ENCODE measurements around the gene NRBP1. TPM values are rescaled to one million over a fixed set of nuclear protein-coding genes. Genes with fewer than 3 reads are reported as not detected.

Gene NRBP1
- total RNA-seq, 1 donor from 2014 or later = 136 TPM

GRCh38 chr2:27400348-27401135 lies 27.9 kb upstream of the NRBP1 start:
- Histone ChIP-seq H3K9me3 (ENCODE audit: low read depth) (no peaks in the 10 kb centered on the region), H3K27ac (peak overlapping the region; percentile 13), H3K27me3 (no peaks in the 10 kb centered on the region), H2AFZ (replicated peaks) (no peak overlapping the region), H3K4me2 (no peak overlapping the region), H3F3A (ENCODE audit: low read depth) (peaks cover 6% of the 10 kb centered on the region), H3K79me2 (ENCODE audit: low read depth) (peaks cover 100% of the 10 kb centered on the region), H3K36me3 (peaks cover 4% of the 10 kb centered on the region), H3K4me3 (no peak overlapping the region), H4K20me1 (ENCODE audit: low read depth) (peaks cover 62% of the 10 kb centered on the region), H3K9ac (no peak overlapping the region), H3K4me1 (no peaks in the 10 kb centered on the region)
- TF ChIP-seq CTCF (IDR thresholded peaks at IDR 0.05) = no peak
- TF ChIP-seq EZH2 (IDR thresholded peaks at IDR 0.05) = no peak
- TF ChIP-seq EZH2phosphoT487 (IDR thresholded peaks at IDR 0.05) = no peak
- no peak for DNase-seq (ENCODE audit: low spot score)
- H3K36me3 Mint-ChIP-seq = peaks cover 13% of the 10 kb centered on the region
- H3K9me3 Mint-ChIP-seq = no peaks in the 10 kb centered on the region
- peaks cover 14% of the 10 kb centered on the region for H3K4me1 Mint-ChIP-seq
- no peak overlapping the region for H3K27ac Mint-ChIP-seq
- no peak overlapping the region for H3K4me3 Mint-ChIP-seq
- H3K27me3 Mint-ChIP-seq (ENCODE audit: insufficient read depth, low read depth) = peaks cover 2% of the 10 kb centered on the region

GRCh38 chr2:27407798-27408491 lies 20.5 kb upstream of the NRBP1 start:
- peak; percentile 78 for DNase-seq (ENCODE audit: low spot score)
- H3K9ac ChIP-seq = peak overlapping the region; percentile 90
- no peaks in the 10 kb centered on the region for H3K9me3 ChIP-seq (ENCODE audit: low read depth)
- H3K9me3 Mint-ChIP-seq = peaks cover 7% of the 10 kb centered on the region
- no peak overlapping the region for H3K27ac ChIP-seq
- peaks cover 2% of the 10 kb centered on the region for H3K27me3 Mint-ChIP-seq (ENCODE audit: insufficient read depth, low read depth)
- peaks cover 46% of the 10 kb centered on the region for H4K20me1 ChIP-seq (ENCODE audit: low read depth)
- H2AFZ ChIP-seq (replicated peaks) = no peak overlapping the region
- H3K4me3 Mint-ChIP-seq = peak overlapping the region; percentile 87
- no peaks in the 10 kb centered on the region for H3K27me3 ChIP-seq
- H3F3A ChIP-seq (ENCODE audit: low read depth) = peaks cover 20% of the 10 kb centered on the region
- no peaks in the 10 kb centered on the region for H3K36me3 ChIP-seq
- peaks cover 18% of the 10 kb centered on the region for H3K4me1 Mint-ChIP-seq
- peaks cover 4% of the 10 kb centered on the region for H3K4me1 ChIP-seq
- TF ChIP-seq EZH2 (IDR thresholded peaks at IDR 0.05) = no peak
- peak; percentile 63 for TF ChIP-seq CTCF (IDR thresholded peaks at IDR 0.05)
- peaks cover 6% of the 10 kb centered on the region for H3K36me3 Mint-ChIP-seq
- peak overlapping the region; percentile 99 for H3K4me3 ChIP-seq
- H3K79me2 ChIP-seq (ENCODE audit: low read depth) = peaks cover 64% of the 10 kb centered on the region
- peak overlapping the region; percentile 82 for H3K4me2 ChIP-seq
- H3K27ac Mint-ChIP-seq = peak overlapping the region; percentile 68

GRCh38 chr2:27408601-27409320 lies 19.7 kb upstream of the NRBP1 start:
- DNase-seq (ENCODE audit: low spot score) = peak; percentile 77
- Histone ChIP-seq H3K9ac (peak overlapping the region; percentile 90), H3K36me3 (no peaks in the 10 kb centered on the region), H3K27ac (peak overlapping the region; percentile 86), H3K4me3 (peak overlapping the region; percentile 99), H3F3A (ENCODE audit: low read depth) (peaks cover 20% of the 10 kb centered on the region), H3K9me3 (ENCODE audit: low read depth) (no peaks in the 10 kb centered on the region), H3K4me2 (peak overlapping the region; percentile 82), H4K20me1 (ENCODE audit: low read depth) (peaks cover 39% of the 10 kb centered on the region), H3K27me3 (no peaks in the 10 kb centered on the region), H3K79me2 (ENCODE audit: low read depth) (peaks cover 56% of the 10 kb centered on the region), H2AFZ (replicated peaks) (peak overlapping the region; percentile 95), H3K4me1 (peaks cover 4% of the 10 kb centered on the region)
- TF ChIP-seq EZH2 (IDR thresholded peaks at IDR 0.05) (no peak), CTCF (IDR thresholded peaks at IDR 0.05) (no peak), EZH2phosphoT487 (IDR thresholded peaks at IDR 0.05) (no peak)
- Mint-ChIP-seq H3K36me3 (peaks cover 6% of the 10 kb centered on the region), H3K27ac (peak overlapping the region; percentile 68), H3K27me3 (ENCODE audit: insufficient read depth, low read depth) (peaks cover 2% of the 10 kb centered on the region), H3K4me3 (peak overlapping the region; percentile 87), H3K4me1 (peaks cover 18% of the 10 kb centered on the region), H3K9me3 (peaks cover 7% of the 10 kb centered on the region)
